GM18498 (cell line): ENCODE measurements around the gene KRTAP5-9.
"Not testable (repeated sequence)": the region's sequence is repeated elsewhere in the genome, so short reads cannot be mapped to it uniquely, and the experiment has no call there.

Experiments used
- ATAC-seq: cut with Tn5 transposase; IDR thresholded peaks from one replicate; pipeline ENCODE4 v1.9.1; 2021; ENCODE audit warnings: mild to moderate bottlenecking, moderate library complexity; ENCODE audit not compliant: unreplicated experiment

KRTAP5-9 gene

GRCh38 chr11:71581826-71582225, 33.6 kb downstream of the KRTAP5-9 start:
- ATAC-seq = no peak

GRCh38 chr11:71582309-71582895, 34.2 kb downstream of the KRTAP5-9 start, which contains the start of gene KRTAP5-11:
TSS of gene KRTAP5-11 (minus strand) at chr11:71582875. CDS start at chr11:71582837, 38 bp downstream.
- no peak for ATAC-seq

GRCh38 chr11:71582969-71583368, 34.7 kb downstream of the KRTAP5-9 start:
- not testable (repeated sequence) for ATAC-seq

GRCh38 chr11:71585673-71586072, 37.5 kb downstream of the KRTAP5-9 start:
- not testable (repeated sequence) for ATAC-seq

- not testable (repeated sequence) for ATAC-seq
Measured at GRCh38 chr11:71588314-71588713, 40.1 kb downstream of the KRTAP5-9 start.

GRCh38 chr11:71588822-71589545, 40.8 kb downstream of the KRTAP5-9 start:
- not testable (repeated sequence) for ATAC-seq

GRCh38 chr11:71589546-71589920, 41.3 kb downstream of the KRTAP5-9 start:
- not testable (repeated sequence) for ATAC-seq
